ENCODE data around the gene TENM4. TPM values are rescaled to one million over a fixed set of nuclear protein-coding genes. Genes with fewer than 3 reads are reported as not detected.

TENM4 gene
- total RNA-seq, 1 donor, result 10.4 TPM

GRCh38 chr11:78704811-78705210 is 736.0 kb downstream of the TENM4 start:
- no peak for TF ChIP-seq CTCF (IDR thresholded peaks at IDR 0.05; ENCODE audit: insufficient read depth, low read depth, low read length)
- H3K4me3 ChIP-seq (ENCODE audit: low read depth, low read length), result no peak overlapping the region
- DNase-seq (ENCODE audit: low read depth), result no peak

GRCh38 chr11:78699609-78700135 is 741.2 kb downstream of the TENM4 start:
- no peak for TF ChIP-seq CTCF (IDR thresholded peaks at IDR 0.05; ENCODE audit: insufficient read depth, low read depth, low read length)
- no peak for DNase-seq (ENCODE audit: low read depth)

GRCh38 chr11:78698612-78699011 is 742.2 kb downstream of the TENM4 start:
- no peak overlapping the region for H3K4me3 ChIP-seq (ENCODE audit: low read depth, low read length)
- DNase-seq (ENCODE audit: low read depth), result no peak
- no peak for TF ChIP-seq CTCF (IDR thresholded peaks at IDR 0.05; ENCODE audit: insufficient read depth, low read depth, low read length)

More at GRCh38 chr11:78699609-78700135, 741.2 kb downstream of the TENM4 start:
- no peak overlapping the region for H3K4me3 ChIP-seq (ENCODE audit: low read depth, low read length)

- H3K4me3 ChIP-seq (ENCODE audit: low read depth, low read length), result no peak overlapping the region
- no peak for DNase-seq (ENCODE audit: low read depth)
- TF ChIP-seq CTCF (IDR thresholded peaks at IDR 0.05; ENCODE audit: insufficient read depth, low read depth, low read length), result no peak
Observed at GRCh38 chr11:78696177-78696576, 744.7 kb downstream of the TENM4 start.

GRCh38 chr11:78694152-78694551 is 746.7 kb downstream of the TENM4 start:
- no peak overlapping the region for H3K4me3 ChIP-seq (ENCODE audit: low read depth, low read length)
- TF ChIP-seq CTCF (IDR thresholded peaks at IDR 0.05; ENCODE audit: insufficient read depth, low read depth, low read length), result no peak
- DNase-seq (ENCODE audit: low read depth), result no peak

- no peak for TF ChIP-seq CTCF (IDR thresholded peaks at IDR 0.05; ENCODE audit: insufficient read depth, low read depth, low read length)
- no peak for DNase-seq (ENCODE audit: low read depth)
- no peak overlapping the region for H3K4me3 ChIP-seq (ENCODE audit: low read depth, low read length)
Observed at GRCh38 chr11:78691215-78691614, 749.6 kb downstream of the TENM4 start.

GRCh38 chr11:78690352-78690987 is 750.4 kb downstream of the TENM4 start:
- DNase-seq (ENCODE audit: low read depth), result no peak
- TF ChIP-seq CTCF (IDR thresholded peaks at IDR 0.05; ENCODE audit: insufficient read depth, low read depth, low read length), result no peak
- no peak overlapping the region for H3K4me3 ChIP-seq (ENCODE audit: low read depth, low read length)
